ENCODE results near the gene CCDC69. TPM values are rescaled to one million over a fixed set of nuclear protein-coding genes. Genes with fewer than 3 reads are reported as not detected.
A peak's percentile ranks its signal among the peaks of the same experiment; 100 is the strongest.

Gene CCDC69
- total RNA-seq, 4 donors from 2014 or later: 118 to 287 (median 228) TPM

GRCh38 chr5:151151263-151151660, 72.6 kb downstream of the CCDC69 start:
- DNase-seq (ENCODE audit: low spot score) (no peak), ATAC-seq (ENCODE audit: low FRiP score) (no peak)
- TF ChIP-seq CTCF (IDR thresholded peaks at IDR 0.05): no peak

GRCh38 chr5:151150471-151151262, 73.2 kb downstream of the CCDC69 start:
- TF ChIP-seq CTCF (IDR thresholded peaks at IDR 0.05): no peak
- ATAC-seq (ENCODE audit: low FRiP score) (peak; percentile 24), DNase-seq (ENCODE audit: low spot score) (no peak)

- DNase-seq (ENCODE audit: low spot score) (no peak), ATAC-seq (ENCODE audit: low FRiP score) (no peak)
- no peak for TF ChIP-seq CTCF (IDR thresholded peaks at IDR 0.05)
Observed at GRCh38 chr5:151148583-151148982, 75.3 kb downstream of the CCDC69 start.

GRCh38 chr5:151147033-151147432, 76.9 kb downstream of the CCDC69 start:
- no peak for TF ChIP-seq CTCF (IDR thresholded peaks at IDR 0.05)
- DNase-seq (ENCODE audit: low spot score) (no peak), ATAC-seq (ENCODE audit: low FRiP score) (no peak)

GRCh38 chr5:151146061-151146460, 77.8 kb downstream of the CCDC69 start:
- TF ChIP-seq CTCF (IDR thresholded peaks at IDR 0.05): no peak
- ATAC-seq (ENCODE audit: low FRiP score) (no peak), DNase-seq (ENCODE audit: low spot score) (no peak)

- TF ChIP-seq CTCF (IDR thresholded peaks at IDR 0.05): no peak
- DNase-seq (ENCODE audit: low spot score) (no peak), ATAC-seq (ENCODE audit: low FRiP score) (no peak)
Observed at GRCh38 chr5:151144922-151145321, 79.0 kb downstream of the CCDC69 start.

GRCh38 chr5:151144275-151144674, 79.6 kb downstream of the CCDC69 start:
- DNase-seq (ENCODE audit: low spot score) (no peak), ATAC-seq (ENCODE audit: low FRiP score) (no peak)
- TF ChIP-seq CTCF (IDR thresholded peaks at IDR 0.05): no peak
